Measurements from ENCODE around the gene ODAD3. TPM values are rescaled to one million over a fixed set of nuclear protein-coding genes. Genes with fewer than 3 reads are reported as not detected.
"Not testable (repeated sequence)": the region's sequence is repeated elsewhere in the genome, so short reads cannot be mapped to it uniquely, and the experiment has no call there.

Gene ODAD3
- 0.05 TPM in 1 of 2 replicates, not detected in the other for total RNA-seq

- DNase-seq, result peak; percentile 100
These were observed at the start of gene ODAD3, which contains the start of gene PRKCSH for GRCh38 chr19:11435057-11435832. Gene ODAD3 (minus strand): TSS chr19:11435121. CDS start chr19:11435016, 105 bp downstream. Gene PRKCSH (plus strand): TSS chr19:11435635. CDS start chr19:11436118, 483 bp downstream.

- DNase-seq, result no peak
These were observed 48.6 kb upstream of the ODAD3 start for GRCh38 chr19:11483366-11484111.

DNA sequence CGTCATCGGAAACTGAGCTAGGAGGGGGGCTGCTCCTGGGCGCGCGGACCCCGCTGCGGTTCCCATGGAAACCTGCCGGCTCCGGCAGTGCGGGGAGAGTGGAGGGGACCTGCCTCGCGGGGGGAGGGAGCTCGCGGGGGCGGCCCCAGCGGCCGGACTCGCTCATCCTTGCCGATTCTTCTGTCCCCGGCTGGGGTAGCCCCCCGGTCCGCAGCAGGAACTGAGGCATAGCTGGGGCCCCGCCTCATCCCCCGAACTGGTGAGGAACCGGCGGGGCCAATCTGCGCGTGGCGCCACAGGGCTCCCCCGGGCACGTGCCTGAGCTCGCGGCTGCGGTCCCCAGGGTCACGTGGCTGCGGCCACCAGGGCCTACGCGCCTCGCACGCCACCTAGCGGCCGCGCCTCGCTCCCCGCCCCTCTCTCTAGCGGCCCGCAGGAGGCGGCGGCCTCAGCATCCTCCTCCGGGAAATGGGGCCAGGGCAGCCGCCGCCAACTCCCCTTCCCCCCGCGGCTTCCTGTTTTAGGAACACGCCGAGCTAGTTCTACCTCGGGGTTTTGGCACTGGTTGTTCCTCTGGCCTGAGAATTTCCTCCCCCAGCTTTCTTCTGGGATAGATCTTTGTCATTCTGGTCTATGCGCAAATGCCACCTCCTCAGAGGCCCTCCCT is 47.6 kb upstream of the ODAD3 start:
- DNase-seq, result peak; percentile 92

DNA sequence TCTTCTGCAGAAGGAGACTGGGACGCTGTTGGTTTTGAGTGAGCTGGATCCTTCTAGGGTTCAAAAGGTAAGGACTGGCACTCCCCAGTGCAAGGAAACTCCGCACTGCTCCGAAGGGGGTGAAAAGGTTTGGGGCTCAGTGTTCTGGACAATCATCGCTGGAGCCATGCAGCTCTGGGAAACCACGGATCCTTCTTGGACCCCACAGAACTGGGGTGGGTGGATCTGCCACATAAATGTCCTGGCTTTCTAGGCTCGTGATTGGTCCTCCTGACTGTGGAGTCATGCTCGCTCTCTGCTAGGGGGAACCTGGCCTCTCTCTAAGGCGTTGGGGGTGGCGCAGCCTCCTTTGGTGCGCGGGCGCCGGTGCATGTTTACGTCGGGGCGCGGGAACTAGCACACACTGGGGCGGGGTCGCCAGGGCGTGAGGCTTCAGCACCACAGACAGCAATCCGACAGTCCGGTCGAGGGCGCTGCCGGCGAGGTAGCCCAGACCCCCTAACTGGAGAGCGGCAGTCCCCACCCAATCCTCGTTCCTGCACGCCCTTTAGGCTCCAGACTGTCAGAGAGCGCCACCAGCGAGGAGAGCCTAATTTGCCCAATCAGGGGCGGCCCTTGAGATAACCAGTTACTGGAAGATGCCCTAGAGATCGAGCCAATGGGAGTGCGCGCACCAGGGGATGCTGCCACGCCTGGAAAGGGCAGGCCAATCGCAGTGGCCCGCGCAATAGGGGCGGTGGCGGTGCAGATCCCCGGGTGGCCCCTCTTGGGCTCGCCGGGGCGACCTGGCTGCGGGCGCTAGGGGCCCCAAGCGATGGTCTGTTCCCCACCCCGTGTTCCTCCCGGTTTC is 46.8 kb upstream of the ODAD3 start:
- DNase-seq, result peak; percentile 89

- DNase-seq, result no peak
These were observed 46.0 kb upstream of the ODAD3 start, which contains the start of gene ELAVL3 for GRCh38 chr19:11480715-11481533. Gene ELAVL3 (minus strand): TSS chr19:11481046. CDS start chr19:11480608, 438 bp downstream.

DNA sequence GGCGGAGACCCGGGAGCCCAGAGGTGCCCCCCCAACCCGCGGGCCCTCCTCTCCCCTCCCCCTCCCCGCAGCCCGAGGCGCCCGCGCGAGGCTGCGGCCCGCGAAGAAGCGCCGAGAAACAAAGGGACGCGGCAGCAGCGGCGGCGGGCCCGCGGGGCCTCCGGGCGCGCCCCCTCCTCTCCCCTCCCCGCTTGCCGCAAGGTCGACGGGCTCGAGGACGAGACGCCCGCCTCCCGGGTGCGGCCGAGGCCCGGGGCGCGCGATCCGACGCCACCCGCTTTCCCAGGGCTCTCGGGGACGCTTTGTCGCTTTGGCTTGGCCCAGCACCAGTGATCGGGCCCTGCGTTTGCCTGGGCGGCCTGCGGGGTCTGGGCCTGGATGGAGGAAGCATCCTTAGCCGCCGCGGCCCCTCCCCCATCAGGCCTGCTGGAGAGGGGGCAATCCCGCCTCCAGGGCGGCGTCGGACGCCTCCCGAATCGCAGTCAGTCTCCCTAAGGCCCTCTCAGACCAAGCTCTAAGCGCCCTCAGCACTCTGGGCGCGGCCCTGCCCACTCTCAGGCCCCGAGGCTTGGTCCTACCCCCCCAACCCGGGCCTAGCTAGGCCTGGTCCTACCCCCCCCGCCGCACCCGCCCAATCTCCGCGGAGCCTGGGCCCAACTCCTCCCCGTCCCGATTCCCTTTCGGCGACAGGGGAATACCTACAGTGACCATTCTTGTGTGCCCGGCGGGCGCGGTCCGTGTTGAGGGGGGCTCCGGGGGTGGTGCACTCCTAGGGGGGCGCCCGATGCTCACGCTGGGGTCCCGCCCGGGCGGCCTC is 45.2 kb upstream of the ODAD3 start:
- DNase-seq, result no peak

- DNase-seq, result peak; percentile 15
These were observed 44.4 kb upstream of the ODAD3 start for GRCh38 chr19:11479090-11479897.

GRCh38 chr19:11478167-11479089 is 43.5 kb upstream of the ODAD3 start:
- no peak for DNase-seq

- DNase-seq, result no peak
These were observed 40.9 kb upstream of the ODAD3 start for GRCh38 chr19:11475861-11476260.

GRCh38 chr19:11475343-11475742 is 40.4 kb upstream of the ODAD3 start:
- not testable (repeated sequence) for DNase-seq

GRCh38 chr19:11473725-11474124 is 38.8 kb upstream of the ODAD3 start:
- no peak for DNase-seq

DNA sequence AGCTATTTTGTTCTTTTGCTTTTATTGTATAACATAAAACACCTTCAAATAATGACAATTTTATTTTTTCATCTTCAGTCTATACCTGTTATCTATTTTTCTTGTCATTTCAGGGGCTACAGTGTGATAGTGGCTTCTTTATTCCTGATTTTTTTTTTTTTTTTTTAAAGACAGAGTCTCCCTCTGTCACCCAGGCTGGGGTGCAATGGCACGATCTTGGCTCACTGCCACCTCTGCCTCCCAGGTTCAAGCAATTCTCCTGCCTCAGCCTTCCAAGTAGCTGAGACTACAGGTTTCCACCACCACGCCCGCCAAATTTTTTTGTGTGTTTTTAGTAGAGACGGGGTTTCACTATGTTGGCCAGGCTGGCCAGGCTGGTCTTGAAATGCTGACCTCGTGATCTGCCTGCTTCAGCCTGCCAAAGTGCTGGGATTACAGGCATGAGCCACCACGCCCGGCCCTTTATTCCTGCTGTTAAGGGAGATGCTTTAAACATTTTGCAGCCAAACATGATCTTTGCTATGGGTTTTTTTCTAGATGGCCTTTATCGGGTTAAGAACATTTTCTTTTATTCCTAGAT is 33.4 kb upstream of the ODAD3 start:
- not testable (repeated sequence) for DNase-seq

GRCh38 chr19:11465600-11465999 is 30.7 kb upstream of the ODAD3 start:
- no peak for DNase-seq

- no peak for DNase-seq
These were observed 29.7 kb upstream of the ODAD3 start for GRCh38 chr19:11464333-11465265.

GRCh38 chr19:11463391-11463790 is 28.5 kb upstream of the ODAD3 start:
- DNase-seq, result no peak

- DNase-seq, result no peak
These were observed 26.5 kb upstream of the ODAD3 start for GRCh38 chr19:11461453-11461852.

- DNase-seq, result no peak
These were observed 25.3 kb upstream of the ODAD3 start for GRCh38 chr19:11460207-11460606.

Measured in dermis blood vessel endothelial cell (primary cell).